ENCODE results near the gene RBM19. TPM values are rescaled to one million over a fixed set of nuclear protein-coding genes. Genes with fewer than 3 reads are reported as not detected.
"Not testable (repeated sequence)": the region's sequence is repeated elsewhere in the genome, so short reads cannot be mapped to it uniquely, and the experiment has no call there.

Gene RBM19
- 16.5 TPM for polyA plus RNA-seq

- peaks cover 3% of the 10 kb centered on the region for H3K27me3 Mint-ChIP-seq
- peak within 1 kb of the TSS; percentile 95 to 100 (median 99) for H3K4me3 Mint-ChIP-seq
- H3K27ac Mint-ChIP-seq: peak within 1 kb of the TSS; percentile 39 to 97 (median 96)
- peaks cover 3% of the 10 kb centered on the region for H3K36me3 Mint-ChIP-seq
- peaks cover 0 to 1% (median 0%) of the 10 kb centered on the region in 3 donors for H3K9me3 Mint-ChIP-seq
- peaks cover 24 to 43% (median 28%) of the 10 kb centered on the region in 3 donors for H3K4me1 Mint-ChIP-seq
Measured at GRCh38 chr12:113965951-113966797, at the start of gene RBM19. Gene RBM19, minus strand, starts transcription at chr12:113966325. Its CDS starts 98 bp downstream, at chr12:113966227.

GRCh38 chr12:114015851-114016250 lies 49.7 kb upstream of the RBM19 start:
- Mint-ChIP-seq H3K36me3 (no peaks in the 10 kb centered on the region), H3K9me3 (peaks cover 0 to 4% (median 0%) of the 10 kb centered on the region in 3 donors), H3K4me3 (no peak overlapping the region), H3K4me1 (no peaks in the 10 kb centered on the region), H3K27me3 (peaks cover 2% of the 10 kb centered on the region), H3K27ac (no peak overlapping the region)

- Mint-ChIP-seq H3K9me3 (peaks cover 0 to 4% (median 0%) of the 10 kb centered on the region in 3 donors), H3K27me3 (peaks cover 2% of the 10 kb centered on the region), H3K4me3 (no peak overlapping the region)
Measured at GRCh38 chr12:114013575-114014345, 47.6 kb upstream of the RBM19 start.

GRCh38 chr12:114012744-114013431 lies 46.8 kb upstream of the RBM19 start:
- no peaks in the 10 kb centered on the region for H3K36me3 Mint-ChIP-seq
- H3K27ac Mint-ChIP-seq: no peak overlapping the region
- peaks cover 2% of the 10 kb centered on the region for H3K27me3 Mint-ChIP-seq
- peaks cover 0 to 4% (median 0%) of the 10 kb centered on the region in 3 donors for H3K9me3 Mint-ChIP-seq
- H3K4me3 Mint-ChIP-seq: no peak overlapping the region
- H3K4me1 Mint-ChIP-seq: no peaks in the 10 kb centered on the region

More at GRCh38 chr12:114013575-114014345, 47.6 kb upstream of the RBM19 start:
- Mint-ChIP-seq H3K27ac (no peak overlapping the region), H3K4me1 (no peaks in the 10 kb centered on the region), H3K36me3 (no peaks in the 10 kb centered on the region)

- no peak overlapping the region for H3K4me3 Mint-ChIP-seq
- no peak overlapping the region for H3K27ac Mint-ChIP-seq
- H3K9me3 Mint-ChIP-seq: peaks cover 0 to 4% (median 0%) of the 10 kb centered on the region in 3 donors
- no peaks in the 10 kb centered on the region for H3K36me3 Mint-ChIP-seq
- no peaks in the 10 kb centered on the region for H3K4me1 Mint-ChIP-seq
- peaks cover 2% of the 10 kb centered on the region for H3K27me3 Mint-ChIP-seq
Measured at GRCh38 chr12:114011711-114012110, 45.6 kb upstream of the RBM19 start.

GRCh38 chr12:114006482-114007425 lies 40.6 kb upstream of the RBM19 start:
- Mint-ChIP-seq H3K27me3 (no peaks in the 10 kb centered on the region), H3K4me3 (no peak overlapping the region), H3K4me1 (no peaks in the 10 kb centered on the region), H3K36me3 (no peaks in the 10 kb centered on the region), H3K9me3 (no peaks in the 10 kb centered on the region), H3K27ac (peak overlapping the region in 1 of 3 donors; percentile 80)

- Mint-ChIP-seq H3K36me3 (no peaks in the 10 kb centered on the region), H3K27me3 (peaks cover 1% of the 10 kb centered on the region), H3K27ac (no peak overlapping the region), H3K9me3 (no peaks in the 10 kb centered on the region), H3K4me3 (no peak overlapping the region), H3K4me1 (peaks cover 0 to 3% (median 0%) of the 10 kb centered on the region in 3 donors)
Measured at GRCh38 chr12:114004402-114004801, 38.3 kb upstream of the RBM19 start.

- Mint-ChIP-seq H3K9me3 (peaks cover 0 to 2% (median 0%) of the 10 kb centered on the region in 3 donors), H3K4me1 (peaks cover 0 to 3% (median 0%) of the 10 kb centered on the region in 3 donors), H3K36me3 (no peaks in the 10 kb centered on the region), H3K4me3 (no peak overlapping the region), H3K27me3 (peaks cover 1% of the 10 kb centered on the region), H3K27ac (no peak overlapping the region)
Measured at GRCh38 chr12:114003286-114003685, 37.2 kb upstream of the RBM19 start.

GRCh38 chr12:114001511-114002340 lies 35.6 kb upstream of the RBM19 start:
- H3K4me3 Mint-ChIP-seq: no peak overlapping the region
- peaks cover 0 to 2% (median 0%) of the 10 kb centered on the region in 3 donors for H3K9me3 Mint-ChIP-seq
- no peak overlapping the region for H3K27ac Mint-ChIP-seq
- H3K27me3 Mint-ChIP-seq: peaks cover 6% of the 10 kb centered on the region
- peaks cover 0 to 3% (median 0%) of the 10 kb centered on the region in 3 donors for H3K4me1 Mint-ChIP-seq
- no peaks in the 10 kb centered on the region for H3K36me3 Mint-ChIP-seq

GRCh38 chr12:114000861-114001260 lies 34.7 kb upstream of the RBM19 start:
- Mint-ChIP-seq H3K27me3 (peaks cover 7% of the 10 kb centered on the region), H3K9me3 (peaks cover 0 to 2% (median 0%) of the 10 kb centered on the region in 3 donors), H3K36me3 (no peaks in the 10 kb centered on the region), H3K4me1 (peaks cover 0 to 3% (median 0%) of the 10 kb centered on the region in 3 donors), H3K27ac (no peak overlapping the region), H3K4me3 (no peak overlapping the region)

GRCh38 chr12:114000261-114000660 lies 34.1 kb upstream of the RBM19 start:
- not testable (repeated sequence) for H3K4me1 Mint-ChIP-seq

GRCh38 chr12:113997365-113997764 lies 31.2 kb upstream of the RBM19 start:
- Mint-ChIP-seq H3K36me3 (no peaks in the 10 kb centered on the region), H3K4me3 (no peak overlapping the region), H3K9me3 (peaks cover 0 to 3% (median 1%) of the 10 kb centered on the region in 3 donors)

More at GRCh38 chr12:114000261-114000660, 34.1 kb upstream of the RBM19 start:
- not testable (repeated sequence) for H3K36me3 Mint-ChIP-seq, H3K4me3 Mint-ChIP-seq, H3K27ac Mint-ChIP-seq, H3K27me3 Mint-ChIP-seq, H3K9me3 Mint-ChIP-seq

GRCh38 chr12:113996026-113996425 lies 29.9 kb upstream of the RBM19 start:
- no peak overlapping the region for H3K4me3 Mint-ChIP-seq
- no peaks in the 10 kb centered on the region for H3K36me3 Mint-ChIP-seq
- peaks cover 0 to 3% (median 1%) of the 10 kb centered on the region in 3 donors for H3K9me3 Mint-ChIP-seq
- H3K27me3 Mint-ChIP-seq: peaks cover 12% of the 10 kb centered on the region
- H3K4me1 Mint-ChIP-seq: peaks cover 0 to 3% (median 0%) of the 10 kb centered on the region in 3 donors
- H3K27ac Mint-ChIP-seq: no peak overlapping the region

More at GRCh38 chr12:113997365-113997764, 31.2 kb upstream of the RBM19 start:
- no peak overlapping the region for H3K27ac Mint-ChIP-seq
- H3K4me1 Mint-ChIP-seq: peaks cover 0 to 3% (median 0%) of the 10 kb centered on the region in 3 donors
- H3K27me3 Mint-ChIP-seq: peaks cover 12% of the 10 kb centered on the region

Measured in IgD-negative memory B cell (primary cell).